ENCODE data around the gene PRKACA. TPM values are rescaled to one million over a fixed set of nuclear protein-coding genes. Genes with fewer than 3 reads are reported as not detected.

The PRKACA gene
- total RNA-seq, 1 donor: 44.0 TPM

DNA sequence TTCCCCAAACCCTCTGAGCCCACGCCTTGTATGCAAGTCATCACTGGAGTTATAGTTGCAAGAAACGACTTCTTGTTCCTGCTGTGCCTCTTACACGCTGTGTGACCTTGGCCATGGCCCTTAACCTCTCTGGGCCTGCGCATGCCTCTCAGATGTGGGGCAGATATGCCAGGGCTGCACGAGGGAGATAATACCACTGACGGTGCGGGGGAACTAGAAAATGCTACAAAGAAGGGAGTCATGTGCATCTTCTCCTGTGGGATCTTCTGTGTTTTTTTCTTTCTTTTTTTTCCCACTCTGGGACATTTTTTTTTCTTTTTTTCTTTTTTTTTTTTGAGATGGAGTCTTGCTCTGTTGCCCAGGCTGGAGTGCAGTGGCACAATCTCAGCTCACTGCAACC lies 22.7 kb downstream of the PRKACA start:
- TF ChIP-seq, protein P1, sequence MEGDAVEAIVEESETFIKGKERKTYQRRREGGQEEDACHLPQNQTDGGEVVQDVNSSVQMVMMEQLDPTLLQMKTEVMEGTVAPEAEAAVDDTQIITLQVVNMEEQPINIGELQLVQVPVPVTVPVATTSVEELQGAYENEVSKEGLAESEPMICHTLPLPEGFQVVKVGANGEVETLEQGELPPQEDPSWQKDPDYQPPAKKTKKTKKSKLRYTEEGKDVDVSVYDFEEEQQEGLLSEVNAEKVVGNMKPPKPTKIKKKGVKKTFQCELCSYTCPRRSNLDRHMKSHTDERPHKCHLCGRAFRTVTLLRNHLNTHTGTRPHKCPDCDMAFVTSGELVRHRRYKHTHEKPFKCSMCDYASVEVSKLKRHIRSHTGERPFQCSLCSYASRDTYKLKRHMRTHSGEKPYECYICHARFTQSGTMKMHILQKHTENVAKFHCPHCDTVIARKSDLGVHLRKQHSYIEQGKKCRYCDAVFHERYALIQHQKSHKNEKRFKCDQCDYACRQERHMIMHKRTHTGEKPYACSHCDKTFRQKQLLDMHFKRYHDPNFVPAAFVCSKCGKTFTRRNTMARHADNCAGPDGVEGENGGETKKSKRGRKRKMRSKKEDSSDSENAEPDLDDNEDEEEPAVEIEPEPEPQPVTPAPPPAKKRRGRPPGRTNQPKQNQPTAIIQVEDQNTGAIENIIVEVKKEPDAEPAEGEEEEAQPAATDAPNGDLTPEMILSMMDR (IDR thresholded peaks at IDR 0.05; ENCODE audit: insufficient read depth, low read length): no peak
- no peak for DNase-seq (ENCODE audit: low read depth)
- H3K4me3 ChIP-seq (ENCODE audit: low read depth, low read length): no peak overlapping the region

DNA sequence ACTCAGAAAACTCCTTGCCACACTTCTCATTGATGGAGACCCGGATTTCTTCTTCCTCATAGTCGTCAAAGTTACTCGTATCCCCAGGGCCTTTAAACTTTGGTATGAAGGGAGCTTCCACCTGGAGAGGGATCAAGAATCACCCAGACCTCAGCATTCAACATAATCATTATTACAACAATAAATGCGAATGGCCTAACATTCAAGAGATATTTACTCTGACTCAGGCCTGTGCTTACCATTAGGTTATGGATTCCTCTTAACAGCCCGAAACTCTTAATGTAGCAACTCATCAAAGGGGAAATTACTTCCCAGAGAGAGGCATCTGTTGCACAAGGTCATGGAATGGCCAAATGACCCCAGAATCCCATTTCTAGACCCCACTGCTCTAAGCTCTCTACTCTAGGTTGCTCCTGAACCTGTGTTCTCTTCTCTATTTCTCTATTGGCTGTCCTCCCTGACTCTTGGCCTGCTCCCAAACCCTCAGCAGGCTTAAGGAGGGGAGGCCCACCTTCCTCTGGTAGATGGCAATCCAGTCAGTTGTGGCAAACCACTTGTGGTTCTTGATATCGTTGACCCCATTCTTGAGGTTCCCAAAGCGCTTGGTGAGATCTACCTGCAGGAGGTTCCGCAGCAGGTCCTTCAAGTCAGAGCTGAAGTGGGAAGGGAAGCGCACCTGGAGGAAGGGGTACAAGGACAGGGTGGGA lies 24.3 kb downstream of the PRKACA start:
- TF ChIP-seq, protein P1 (IDR thresholded peaks at IDR 0.05; ENCODE audit: insufficient read depth, low read length): no peak
- no peak overlapping the region for H3K4me3 ChIP-seq (ENCODE audit: low read depth, low read length)
- no peak for DNase-seq (ENCODE audit: low read depth)

DNA sequence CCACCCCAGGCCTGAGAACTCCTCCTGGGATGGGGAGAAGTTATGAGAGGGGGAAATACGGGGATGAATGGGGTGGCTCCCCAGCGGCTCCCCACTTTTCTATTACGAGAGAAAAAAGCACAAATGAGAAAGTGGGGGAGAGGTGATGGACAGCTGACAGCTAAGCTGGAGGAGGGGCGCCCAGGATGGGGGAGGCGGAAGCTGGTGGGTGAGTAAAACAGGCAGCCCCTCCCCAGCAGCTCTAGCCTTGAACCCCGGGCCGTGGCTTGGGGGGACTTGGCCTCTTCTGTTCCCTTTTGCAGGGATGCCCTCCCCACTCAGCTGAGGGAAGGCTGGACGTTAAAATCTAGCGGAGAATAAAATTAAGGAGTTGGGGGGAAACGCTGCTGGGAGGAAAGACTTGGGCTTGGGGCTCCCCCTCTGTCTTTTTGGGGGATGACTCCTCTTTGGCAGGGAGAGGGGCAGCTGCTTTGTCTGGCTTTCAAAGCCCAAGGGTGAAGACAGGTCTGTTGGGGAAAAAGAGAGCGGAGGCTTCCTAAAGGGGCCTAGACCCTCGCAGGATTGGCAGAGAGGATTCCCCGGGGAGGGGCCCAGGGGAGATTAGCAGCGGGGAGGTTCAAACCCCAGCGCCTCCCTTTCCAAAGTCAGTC lies 25.6 kb downstream of the PRKACA start:
- H3K4me3 ChIP-seq (ENCODE audit: low read depth, low read length): peak overlapping the region; percentile 80
- DNase-seq (ENCODE audit: low read depth): no peak
- TF ChIP-seq, protein P1 (IDR thresholded peaks at IDR 0.05; ENCODE audit: insufficient read depth, low read length): no peak

DNA sequence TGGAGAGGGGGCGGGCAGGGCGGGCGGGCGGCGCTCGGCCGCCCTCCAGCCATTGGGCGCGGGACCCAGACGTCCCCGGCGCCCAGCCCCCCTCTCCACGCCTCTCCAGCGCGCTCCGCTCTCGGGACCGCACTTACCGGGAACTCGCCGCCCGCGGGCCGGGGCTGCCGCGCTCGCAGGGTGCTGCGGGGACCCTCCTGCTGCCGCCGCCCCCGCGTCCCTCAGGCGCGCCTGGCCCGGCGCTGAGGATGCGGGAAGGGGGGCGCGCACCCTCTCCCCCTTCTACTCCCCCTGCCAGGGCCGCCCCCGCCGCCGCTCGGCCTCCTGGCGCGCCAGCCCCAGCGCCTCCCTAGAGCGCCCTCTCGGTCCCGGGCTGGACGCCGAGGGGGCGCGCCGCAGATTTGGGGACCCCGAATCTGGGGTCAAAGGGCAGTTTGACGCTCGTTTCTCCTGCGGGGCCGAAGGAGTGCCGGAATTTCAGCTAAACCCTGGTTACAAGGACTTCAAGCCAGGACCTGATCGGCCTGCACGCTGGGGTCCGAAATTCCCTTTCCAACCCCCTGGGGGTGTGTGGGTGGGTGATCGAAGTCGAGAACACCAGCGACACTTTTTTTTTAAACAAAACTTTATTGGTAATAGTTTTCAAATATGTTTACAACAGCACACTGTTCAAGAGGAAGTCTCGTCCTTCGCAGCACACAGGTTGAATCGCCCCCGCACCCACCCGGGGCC lies 26.3 kb downstream of the PRKACA start:
- TF ChIP-seq, protein P1 (IDR thresholded peaks at IDR 0.05; ENCODE audit: insufficient read depth, low read length): peak; percentile 29
- peak; percentile 60 for DNase-seq (ENCODE audit: low read depth)
- H3K4me3 ChIP-seq (ENCODE audit: low read depth, low read length): peak overlapping the region; percentile 80

DNA sequence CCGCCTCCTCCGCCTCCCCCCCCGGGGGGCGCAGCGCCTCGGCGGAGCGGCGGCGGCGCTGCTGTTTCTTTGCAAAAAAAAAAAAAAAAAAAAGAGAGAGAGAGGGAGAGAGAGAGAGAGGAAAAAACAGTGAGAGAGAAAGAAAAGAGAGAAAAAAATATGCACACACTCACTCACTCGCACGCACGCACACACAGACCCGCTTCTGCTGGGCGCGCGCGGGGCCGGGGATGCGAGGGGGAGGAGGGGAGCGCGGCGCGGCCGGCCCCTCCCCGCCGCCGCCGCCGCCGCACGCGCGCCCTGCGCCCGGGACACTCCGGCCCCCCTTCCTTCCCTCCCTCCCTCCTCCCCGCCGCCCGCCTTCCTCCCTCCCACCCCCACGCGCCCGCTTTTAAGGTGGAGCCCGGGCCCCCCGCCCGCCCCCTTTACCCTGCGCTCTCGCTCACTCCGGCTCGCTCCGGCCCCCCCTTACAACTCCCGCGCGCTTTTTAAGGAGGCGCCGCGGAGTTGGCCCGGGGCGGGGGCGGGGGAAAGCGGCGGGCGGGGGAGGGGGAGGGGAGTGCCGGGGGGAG lies 27.0 kb downstream of the PRKACA start, which contains the start of gene SAMD1:
SAMD1 (minus strand) TSS at position 243 of the 572 bp plus-strand sequence.
- peak; percentile 89 for DNase-seq (ENCODE audit: low read depth)
- TF ChIP-seq, protein P1 (IDR thresholded peaks at IDR 0.05; ENCODE audit: insufficient read depth, low read length): no peak
- H3K4me3 ChIP-seq (ENCODE audit: low read depth, low read length): peak within 1 kb of the TSS; percentile 80

DNA sequence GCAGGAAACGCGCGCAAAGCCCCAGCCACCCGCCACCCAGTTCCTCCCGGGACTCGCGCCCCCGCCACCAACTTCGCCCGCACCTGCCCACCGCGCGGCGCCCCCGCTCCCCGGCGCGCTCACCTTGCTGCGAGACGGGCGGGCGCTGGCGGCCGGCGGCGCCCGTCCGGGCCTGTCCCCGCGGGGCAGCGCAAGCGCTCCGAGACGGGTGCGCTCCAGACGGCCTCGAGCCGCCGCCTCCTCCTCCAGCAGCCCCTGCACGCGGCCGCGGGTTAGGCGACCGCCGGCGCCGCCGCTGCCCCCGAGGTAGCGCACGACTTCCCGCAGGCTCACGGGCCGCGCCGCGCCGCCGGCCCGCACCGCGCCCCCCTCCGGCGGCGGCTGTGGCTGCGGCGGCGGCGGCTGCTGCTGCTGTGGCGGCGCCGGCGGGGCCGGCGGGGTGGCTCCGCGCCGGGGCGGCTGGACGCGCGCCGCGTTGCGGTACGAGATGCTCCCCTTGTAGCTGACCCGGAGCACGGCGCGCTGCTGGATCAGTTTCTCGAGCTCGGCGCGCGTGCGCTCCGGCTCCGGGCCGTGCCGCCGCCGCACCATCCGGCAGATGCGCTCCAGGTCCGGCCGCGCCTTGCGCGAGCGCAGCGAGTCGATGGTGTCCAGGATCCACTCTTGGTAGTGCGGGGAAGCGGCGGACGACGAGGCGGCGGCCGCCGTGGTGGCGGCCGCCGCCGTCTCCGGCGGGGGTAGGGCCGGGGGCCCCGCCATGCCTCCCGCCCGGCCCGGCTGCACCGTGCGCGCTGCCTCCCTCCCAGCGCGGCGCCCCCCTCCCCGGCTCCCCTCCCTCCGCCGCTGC lies 27.7 kb downstream of the PRKACA start:
- TF ChIP-seq, protein P1 (IDR thresholded peaks at IDR 0.05; ENCODE audit: insufficient read depth, low read length): peak; percentile 5
- peak overlapping the region; percentile 68 for H3K4me3 ChIP-seq (ENCODE audit: low read depth, low read length)
- peak; percentile 57 for DNase-seq (ENCODE audit: low read depth)

Data from fibroblast of the aortic adventitia (primary cell).